ENCODE data around the gene ANKRD35. TPM values are rescaled to one million over a fixed set of nuclear protein-coding genes. Genes with fewer than 3 reads are reported as not detected.

ANKRD35 gene
- polyA plus RNA-seq, 1 of the 3 experiments (the other 2 are of a cell fraction), result 0.08 TPM

GRCh38 chr1:145895471-145895870 is 9.8 kb upstream of the ANKRD35 start:
- Histone ChIP-seq H3K9me2 (no peaks in the 10 kb centered on the region), H3K4me1 (ENCODE audit: control insufficient read depth in 1 of 2, insufficient read depth in 2 of 2, low read depth in 1 of 2, low read length in 1 of 2) (peaks cover 21 to 28% of the 10 kb centered on the region in 2 experiments), H3K4me2 (no peak overlapping the region), H3K27me3 (ENCODE audit: insufficient read depth) (no peaks in the 10 kb centered on the region), H3K9me3 (no peaks in the 10 kb centered on the region), H3K9ac (no peak overlapping the region), H3F3A (replicated peaks; ENCODE audit: insufficient read depth) (peaks cover 20% of the 10 kb centered on the region), H2AFZ (ENCODE audit: low read depth) (no peak overlapping the region), H3K4me3 (ENCODE audit: low read depth in 2 of 2, low read length in 1 of 2) (no peak overlapping the region), H3K27ac (ENCODE audit: low read depth in 2 of 2, low read length in 1 of 2) (no peak overlapping the region), H4K20me1 (ENCODE audit: insufficient read depth) (no peaks in the 10 kb centered on the region), H3K36me3 (replicated peaks in 1 of 2; ENCODE audit: control insufficient read depth in 1 of 2, insufficient read depth in 2 of 2, low read length in 1 of 2) (no peaks in the 10 kb centered on the region), H3K79me2 (ENCODE audit: insufficient read depth) (no peaks in the 10 kb centered on the region)
- ChIA-PET CTCF (interaction anchor here (0.6 to 11.0 kb wide), 9 partner anchors 17 to 126 kb away, joined by 3 to 281 read pairs (median 3); partner anchors contain the start of genes HJV, ITGA10, NUDT17 and PEX11B), POLR2A (no interaction called here)
- no peak for DNase-seq
- TF ChIP-seq SMC3 (IDR thresholded peaks at IDR 0.05; ENCODE audit: low read depth, low read length), result no peak
- TF ChIP-seq, protein P1, sequence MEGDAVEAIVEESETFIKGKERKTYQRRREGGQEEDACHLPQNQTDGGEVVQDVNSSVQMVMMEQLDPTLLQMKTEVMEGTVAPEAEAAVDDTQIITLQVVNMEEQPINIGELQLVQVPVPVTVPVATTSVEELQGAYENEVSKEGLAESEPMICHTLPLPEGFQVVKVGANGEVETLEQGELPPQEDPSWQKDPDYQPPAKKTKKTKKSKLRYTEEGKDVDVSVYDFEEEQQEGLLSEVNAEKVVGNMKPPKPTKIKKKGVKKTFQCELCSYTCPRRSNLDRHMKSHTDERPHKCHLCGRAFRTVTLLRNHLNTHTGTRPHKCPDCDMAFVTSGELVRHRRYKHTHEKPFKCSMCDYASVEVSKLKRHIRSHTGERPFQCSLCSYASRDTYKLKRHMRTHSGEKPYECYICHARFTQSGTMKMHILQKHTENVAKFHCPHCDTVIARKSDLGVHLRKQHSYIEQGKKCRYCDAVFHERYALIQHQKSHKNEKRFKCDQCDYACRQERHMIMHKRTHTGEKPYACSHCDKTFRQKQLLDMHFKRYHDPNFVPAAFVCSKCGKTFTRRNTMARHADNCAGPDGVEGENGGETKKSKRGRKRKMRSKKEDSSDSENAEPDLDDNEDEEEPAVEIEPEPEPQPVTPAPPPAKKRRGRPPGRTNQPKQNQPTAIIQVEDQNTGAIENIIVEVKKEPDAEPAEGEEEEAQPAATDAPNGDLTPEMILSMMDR (IDR thresholded peaks at IDR 0.05), result no peak
- no peak for TF ChIP-seq JUND (IDR thresholded peaks at IDR 0.05)
- TF ChIP-seq, protein P2, sequence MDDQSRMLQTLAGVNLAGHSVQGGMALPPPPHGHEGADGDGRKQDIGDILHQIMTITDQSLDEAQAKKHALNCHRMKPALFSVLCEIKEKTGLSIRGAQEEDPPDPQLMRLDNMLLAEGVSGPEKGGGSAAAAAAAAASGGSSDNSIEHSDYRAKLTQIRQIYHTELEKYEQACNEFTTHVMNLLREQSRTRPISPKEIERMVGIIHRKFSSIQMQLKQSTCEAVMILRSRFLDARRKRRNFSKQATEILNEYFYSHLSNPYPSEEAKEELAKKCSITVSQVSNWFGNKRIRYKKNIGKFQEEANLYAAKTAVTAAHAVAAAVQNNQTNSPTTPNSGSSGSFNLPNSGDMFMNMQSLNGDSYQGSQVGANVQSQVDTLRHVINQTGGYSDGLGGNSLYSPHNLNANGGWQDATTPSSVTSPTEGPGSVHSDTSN (IDR thresholded peaks at IDR 0.05), result no peak
- no peak for TF ChIP-seq RCOR1 (IDR thresholded peaks at IDR 0.05; ENCODE audit: low read length)
- TF ChIP-seq TAF1 (IDR thresholded peaks at IDR 0.05; ENCODE audit: borderline replicate concordance, low read depth, low read length), result no peak
- no peak for TF ChIP-seq USF1 (IDR thresholded peaks at IDR 0.05; ENCODE audit: borderline replicate concordance, low read depth)
- no peak for TF ChIP-seq POLR2AphosphoS5 (IDR thresholded peaks at IDR 0.05; ENCODE audit: low read depth, low read length)
- TF ChIP-seq, protein P3, sequence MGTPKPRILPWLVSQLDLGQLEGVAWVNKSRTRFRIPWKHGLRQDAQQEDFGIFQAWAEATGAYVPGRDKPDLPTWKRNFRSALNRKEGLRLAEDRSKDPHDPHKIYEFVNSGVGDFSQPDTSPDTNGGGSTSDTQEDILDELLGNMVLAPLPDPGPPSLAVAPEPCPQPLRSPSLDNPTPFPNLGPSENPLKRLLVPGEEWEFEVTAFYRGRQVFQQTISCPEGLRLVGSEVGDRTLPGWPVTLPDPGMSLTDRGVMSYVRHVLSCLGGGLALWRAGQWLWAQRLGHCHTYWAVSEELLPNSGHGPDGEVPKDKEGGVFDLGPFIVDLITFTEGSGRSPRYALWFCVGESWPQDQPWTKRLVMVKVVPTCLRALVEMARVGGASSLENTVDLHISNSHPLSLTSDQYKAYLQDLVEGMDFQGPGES (IDR thresholded peaks at IDR 0.05; ENCODE audit: low read depth, low read length), result no peak
- TF ChIP-seq NFIC (IDR thresholded peaks at IDR 0.05; ENCODE audit: borderline replicate concordance), result no peak
- TF ChIP-seq FOXJ3 (CRISPR knock-in tag; IDR thresholded peaks at IDR 0.05), result no peak
- WGBS (ENCODE audit: low lambda C conversion rate), result 100% methylated on average over 1 of the region's 1 CpG
